ENCODE results near the gene ALOX12. TPM values are rescaled to one million over a fixed set of nuclear protein-coding genes. Genes with fewer than 3 reads are reported as not detected.
"Not testable (repeated sequence)": the region's sequence is repeated elsewhere in the genome, so short reads cannot be mapped to it uniquely, and the experiment has no call there.

The ALOX12 gene
- total RNA-seq, 1 experiment from 2014 or later, result not detected

DNA sequence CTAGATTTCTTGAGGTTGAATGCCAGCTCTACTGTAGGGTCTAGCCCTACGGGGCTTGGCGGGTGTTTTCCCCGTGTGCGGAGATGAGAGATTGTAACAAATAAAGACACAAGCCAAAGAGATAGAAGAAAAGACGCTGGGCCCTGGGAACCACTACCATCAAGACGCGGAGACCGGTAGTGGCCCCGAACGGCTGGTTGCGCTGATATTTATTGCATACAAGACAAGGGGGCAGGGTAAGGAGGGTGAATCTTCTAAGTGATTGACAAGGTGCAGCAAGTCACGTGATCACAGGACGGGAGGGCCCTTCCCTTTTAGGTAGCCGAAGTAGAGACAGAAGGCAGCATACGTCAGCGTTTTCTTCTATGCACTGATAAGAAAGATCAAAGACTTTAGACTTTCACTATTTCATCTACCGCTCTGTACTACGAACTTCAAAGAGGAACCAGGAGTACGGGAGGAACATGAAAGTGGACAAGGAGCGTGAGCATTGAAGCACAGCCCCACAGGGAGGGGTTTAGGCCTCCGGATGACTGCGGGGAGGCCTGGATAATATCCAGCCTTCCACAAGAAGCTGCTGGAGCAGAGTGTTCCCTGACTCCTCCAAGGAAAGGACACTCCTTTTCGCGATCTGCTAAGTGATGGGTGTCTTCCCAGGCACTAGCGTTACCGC, 51.0 kb downstream of the ALOX12 start:
- Histone ChIP-seq H3K4me3 (replicated peaks in 1 of 2; ENCODE audit: low read depth in 1 of 2, low read length in 2 of 2) (peak overlapping the region; percentile 49 to 65), H3K9ac (ENCODE audit: low read length) (peak overlapping the region; percentile 48), H3K4me1 (ENCODE audit: control insufficient read depth in 1 of 2, insufficient read depth in 2 of 2, low read length in 2 of 2) (peaks cover 31 to 49% of the 10 kb centered on the region in 2 experiments), H2AFZ (ENCODE audit: low read depth, low read length, poor library complexity, severe bottlenecking) (peak overlapping the region; percentile 97), H3K27ac (ENCODE audit: low read depth, low read length) (peak overlapping the region; percentile 46), H3K4me2 (ENCODE audit: low read length) (peak overlapping the region; percentile 95)
- H3K27me3 ChIP-seq (ENCODE audit: insufficient read depth, low read length); H3K36me3 ChIP-seq (ENCODE audit: control insufficient read depth in 1 of 2, insufficient read depth in 2 of 2, low read length in 2 of 2); BruUV-seq (replicated peaks); H4K20me1 ChIP-seq (ENCODE audit: insufficient read depth); H3K9me3 ChIP-seq (ENCODE audit: control insufficient read depth in 1 of 2, insufficient read depth in 1 of 2, low read depth in 1 of 2, low read length in 2 of 2); H3K9me2 ChIP-seq (ENCODE audit: insufficient read depth); H3K79me2 ChIP-seq (ENCODE audit: insufficient read depth, low read length): not testable (repeated sequence)
- ATAC-seq, result peak; percentile 49
- peak; percentile 81 for TF ChIP-seq TCF7L2 (IDR thresholded peaks at IDR 0.05; ENCODE audit: borderline replicate concordance, extremely low read depth, insufficient read depth, insufficient read length)
- ChIA-PET CTCF (interaction anchor here (0.9 to 5.4 kb wide), 19 partner anchors 7 to 1010 kb away, joined by 3 to 53 read pairs (median 7); partner anchors contain the start of genes ASGR1 and SLC16A13), RAD21 (ENCODE audit: low non-redundant PET in 1 of 2, low total read pairs in 2 of 2, uncharacterized antibody in 2 of 2, unreplicated experiment in 2 of 2) (interaction anchor here (0.5 to 2.3 kb wide), 11 partner anchors 11 to 250 kb away, joined by 3 to 16 read pairs (median 5); no protein-coding TSS in a partner anchor), POLR2A (interaction anchor here (1.0 to 2.1 kb wide), 5 partner anchors 11 to 176 kb away, joined by 3 to 9 read pairs (median 8); partner anchors contain the start of gene SLC16A13)
- intact Hi-C loops (cut with micrococcal nuclease), result loop anchor here (1.0 to 5.0 kb wide), 6 partner anchors 89 to 640 kb away; partner anchors contain the start of genes KCTD11, TP53 and WRAP53
- DNase-seq (ENCODE audit: low read depth, low spot score), result peak; percentile 54

DNA sequence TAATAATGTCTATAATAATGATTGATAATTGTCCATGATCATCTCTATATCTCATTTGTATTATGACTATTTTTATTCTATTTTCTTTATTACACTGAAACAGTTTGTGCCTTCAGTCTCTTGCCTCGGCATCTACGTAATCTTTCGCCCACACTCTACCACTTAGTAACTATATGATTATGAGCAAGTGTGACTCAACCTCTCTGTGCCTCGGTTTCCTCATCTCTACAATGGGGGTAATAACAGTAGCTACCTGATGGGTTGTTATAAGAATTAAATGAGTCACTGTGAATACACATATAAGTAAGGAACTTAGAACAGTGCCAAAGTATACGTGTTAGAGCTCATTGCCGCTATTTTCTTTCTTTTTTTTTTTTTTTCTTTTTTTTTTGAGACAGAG, 51.7 kb downstream of the ALOX12 start:
- RAD21 ChIA-PET (ENCODE audit: low non-redundant PET in 1 of 2, low total read pairs in 2 of 2, uncharacterized antibody in 2 of 2, unreplicated experiment in 2 of 2), result interaction anchor here in 1 of 2 experiments (2.3 kb wide), 1 partner anchor 130 kb away, joined by 11 read pairs; no protein-coding TSS in a partner anchor
- no peaks in the 10 kb centered on the region for H3K36me3 ChIP-seq (ENCODE audit: control insufficient read depth in 1 of 2, insufficient read depth in 2 of 2, low read length in 2 of 2)
- H3K4me1 ChIP-seq (ENCODE audit: control insufficient read depth in 1 of 2, insufficient read depth in 2 of 2, low read length in 2 of 2), result peaks cover 31 to 54% of the 10 kb centered on the region in 2 experiments
- no peaks in the 10 kb centered on the region for H3K9me2 ChIP-seq (ENCODE audit: insufficient read depth)
- no TSS peak for BruUV-seq (replicated peaks)
- intact Hi-C loops (cut with micrococcal nuclease), result loop anchor here (5.0 kb wide), 3 partner anchors 250 to 640 kb away; partner anchors contain the start of genes KCTD11, TP53 and WRAP53
- DNase-seq (ENCODE audit: low read depth, low spot score) (no peak), ATAC-seq (no peak)
- no peaks in the 10 kb centered on the region for H4K20me1 ChIP-seq (ENCODE audit: insufficient read depth)
- H3K79me2 ChIP-seq (ENCODE audit: insufficient read depth, low read length), result no peaks in the 10 kb centered on the region
- CTCF ChIA-PET, result interaction anchor here (0.6 to 5.4 kb wide), 3 partner anchors 8 to 118 kb away, joined by 3 to 53 read pairs (median 4); no protein-coding TSS in a partner anchor
- H3K9me3 ChIP-seq (ENCODE audit: control insufficient read depth in 1 of 2, insufficient read depth in 1 of 2, low read depth in 1 of 2, low read length in 2 of 2), result no peaks in the 10 kb centered on the region
- no peak overlapping the region for H3K27ac ChIP-seq (ENCODE audit: low read depth, low read length)
- no peak overlapping the region for H3K9ac ChIP-seq (ENCODE audit: low read length)
- peak overlapping the region; percentile 95 for H3K4me2 ChIP-seq (ENCODE audit: low read length)
- H3K4me3 ChIP-seq (replicated peaks in 1 of 2; ENCODE audit: low read depth in 1 of 2, low read length in 2 of 2), result peak overlapping the region in 1 of 2 experiments; percentile 65; a peak in 2 of 4 replicates
- H2AFZ ChIP-seq (ENCODE audit: low read depth, low read length, poor library complexity, severe bottlenecking), result no peak overlapping the region
- no peaks in the 10 kb centered on the region for H3K27me3 ChIP-seq (ENCODE audit: insufficient read depth, low read length)
- TF ChIP-seq SRF (IDR thresholded peaks at IDR 0.05; ENCODE audit: low read depth) (no peak), TCF7L2 (IDR thresholded peaks at IDR 0.05; ENCODE audit: borderline replicate concordance, extremely low read depth, insufficient read depth, insufficient read length) (no peak), ZBTB33 (IDR thresholded peaks at IDR 0.05; ENCODE audit: extremely low read depth, insufficient replicate concordance, low read length) (no peak), SIN3A (IDR thresholded peaks at IDR 0.05; ENCODE audit: low read depth) (no peak), FOSL1 (IDR thresholded peaks at IDR 0.05; ENCODE audit: low read depth) (no peak), EZH2 (IDR thresholded peaks at IDR 0.05) (no peak), RAD21 (IDR thresholded peaks at IDR 0.05; ENCODE audit: low read depth) (no peak), EZH2phosphoT487 (IDR thresholded peaks at IDR 0.05; ENCODE audit: borderline replicate concordance) (no peak), POLR2AphosphoS5 (IDR thresholded peaks at IDR 0.05; ENCODE audit: low read depth, low read length) (no peak), ZFX (IDR thresholded peaks at IDR 0.05) (no peak), SP1 (IDR thresholded peaks at IDR 0.05; ENCODE audit: low read depth) (no peak)
- POLR2A ChIA-PET, result interaction anchor here (0.8 kb wide), 1 partner anchor 118 kb away, joined by 3 read pairs; no protein-coding TSS in a partner anchor

All from HCT116 (cell line).